ENCODE measurements around the gene KRTAP12-2. TPM values are rescaled to one million over a fixed set of nuclear protein-coding genes. Genes with fewer than 3 reads are reported as not detected.
"Not testable (repeated sequence)": the region's sequence is repeated elsewhere in the genome, so short reads cannot be mapped to it uniquely, and the experiment has no call there.

The KRTAP12-2 gene
- total RNA-seq, 1 donor from 2014 or later, result not detected

DNA sequence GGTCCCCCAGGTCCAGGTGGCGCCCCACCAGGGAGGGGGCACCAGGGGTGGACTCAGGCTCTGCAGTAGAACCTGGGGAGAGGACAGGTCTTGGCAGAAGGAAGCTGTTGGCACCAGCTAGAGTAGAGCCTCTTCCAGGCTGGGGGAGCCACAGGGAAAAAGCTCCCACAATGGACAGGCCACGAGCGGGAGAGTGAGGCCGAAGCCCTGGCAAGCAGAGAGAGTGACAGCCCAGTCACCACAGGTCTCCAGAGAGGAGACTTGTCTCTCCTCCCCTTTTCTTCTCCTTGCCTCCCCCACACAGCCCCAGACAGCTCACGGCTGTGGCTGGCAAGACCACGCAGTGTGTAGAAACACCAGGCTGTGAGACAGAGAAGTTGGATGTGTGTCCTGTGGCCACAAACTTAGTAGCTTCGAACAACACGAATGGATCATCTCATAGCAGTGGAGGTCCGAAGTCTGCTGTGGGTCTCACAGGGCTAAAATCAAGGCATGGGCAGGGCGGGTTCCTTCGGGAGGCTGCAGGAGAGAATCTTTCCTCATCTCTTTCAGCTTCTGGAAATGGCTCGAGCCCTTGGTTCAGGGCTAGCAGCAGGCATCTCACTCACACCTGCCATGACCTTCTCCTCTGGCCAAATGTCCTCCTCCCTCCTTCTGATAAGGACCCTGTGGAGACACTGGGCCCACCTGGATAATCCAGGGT is 15.6 kb downstream of the KRTAP12-2 start:
- intact Hi-C loops (cut with micrococcal nuclease), result no loop called here

DNA sequence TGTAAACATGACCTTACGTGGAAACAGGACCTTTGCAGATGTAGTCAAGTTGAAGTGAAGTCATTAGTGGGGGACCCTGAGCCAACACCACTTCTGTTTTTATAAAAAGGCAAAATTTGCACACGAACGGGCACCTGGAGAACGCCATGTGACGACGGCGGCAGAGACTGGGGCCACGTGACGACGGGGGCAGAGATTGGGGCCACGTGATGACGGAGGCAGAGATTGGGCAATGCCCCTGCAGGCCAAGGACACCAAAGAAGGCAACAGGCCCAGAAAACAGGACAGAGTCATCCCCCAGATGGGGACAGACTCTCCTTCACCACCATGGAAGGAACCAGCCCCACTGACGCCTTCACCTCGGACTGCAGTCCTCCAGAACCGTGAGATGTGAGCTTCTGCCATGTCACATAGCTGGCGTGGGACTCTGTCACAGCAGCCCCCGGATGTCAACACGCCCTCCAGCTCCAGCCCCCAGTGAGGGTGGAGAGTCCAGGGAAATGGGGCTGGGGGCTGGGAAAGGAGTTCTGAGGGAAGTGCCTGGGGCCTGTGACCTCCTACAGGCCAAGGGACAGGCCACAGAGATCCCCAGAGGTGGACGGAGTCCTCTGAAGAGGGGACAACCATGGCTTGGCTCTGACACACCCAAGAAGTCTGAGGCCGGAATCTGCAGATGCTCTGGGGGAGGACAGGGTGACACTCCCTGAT is 16.3 kb downstream of the KRTAP12-2 start:
- intact Hi-C loops (cut with micrococcal nuclease), result no loop called here

DNA sequence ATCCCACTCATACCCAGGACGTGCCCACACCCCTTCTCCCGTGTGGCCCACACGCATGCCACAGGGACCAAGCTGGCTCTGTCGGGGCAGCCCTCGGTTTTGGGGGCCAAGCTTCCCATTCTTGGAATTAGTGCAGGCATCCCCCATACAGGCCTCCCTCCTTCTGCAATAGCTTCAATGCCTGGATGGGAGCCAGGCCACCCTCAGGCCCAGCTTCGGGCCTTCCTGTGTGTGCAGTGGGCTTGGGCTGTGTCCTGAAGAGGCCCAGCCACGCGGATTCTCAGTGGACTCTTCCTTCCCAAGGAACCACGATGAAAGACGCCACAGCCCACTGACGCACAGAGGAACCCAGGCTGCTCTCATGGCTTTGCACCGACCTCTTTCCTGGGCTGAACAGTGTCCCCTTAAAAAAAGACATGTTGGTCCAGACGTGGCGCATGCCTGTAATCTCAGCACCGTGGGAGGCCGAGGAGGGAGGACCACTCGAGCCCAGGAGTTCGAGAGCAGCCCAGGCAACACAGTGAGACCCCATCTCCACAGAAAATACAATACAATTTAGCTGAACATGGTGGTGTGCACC is 17.1 kb downstream of the KRTAP12-2 start:
- intact Hi-C loops (cut with micrococcal nuclease), result no loop called here

DNA sequence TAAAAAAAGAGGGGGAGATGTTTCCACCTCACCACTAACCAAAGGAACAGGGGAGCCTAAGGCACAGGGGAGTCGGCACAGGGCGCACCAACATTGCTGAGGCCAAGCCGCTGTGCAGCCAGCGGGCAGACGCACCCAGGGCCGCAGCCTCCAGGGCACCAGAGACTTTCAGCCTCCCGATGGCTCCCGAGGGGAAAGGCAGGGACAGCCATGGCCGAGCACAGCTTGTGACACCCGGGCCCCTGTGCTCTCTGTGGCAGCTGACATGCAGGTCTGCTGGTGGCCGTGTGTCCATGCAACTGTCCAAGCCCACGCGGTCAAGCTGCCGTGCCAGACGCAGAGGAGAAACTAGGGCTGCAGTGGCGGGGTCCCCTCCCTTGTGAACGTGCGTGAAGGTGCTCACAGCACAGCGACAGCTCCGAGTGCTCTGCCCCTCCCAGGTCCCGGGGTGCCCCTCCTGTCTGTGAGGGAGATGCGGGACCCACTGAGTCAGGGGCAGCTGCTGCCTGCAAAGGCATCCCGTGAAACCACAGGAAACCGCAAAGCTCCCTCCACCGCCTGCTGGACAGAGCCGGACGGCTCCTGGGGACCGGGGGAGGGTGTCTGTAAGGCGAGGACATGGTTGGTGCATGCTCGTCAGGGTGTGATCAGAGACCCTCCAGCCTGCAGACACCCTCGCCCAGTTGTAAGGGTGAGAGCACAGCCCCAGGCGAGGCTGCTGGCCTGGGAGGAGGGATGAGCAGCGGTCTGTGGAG is 18.0 kb downstream of the KRTAP12-2 start:
- intact Hi-C loops (cut with micrococcal nuclease), result no loop called here

DNA sequence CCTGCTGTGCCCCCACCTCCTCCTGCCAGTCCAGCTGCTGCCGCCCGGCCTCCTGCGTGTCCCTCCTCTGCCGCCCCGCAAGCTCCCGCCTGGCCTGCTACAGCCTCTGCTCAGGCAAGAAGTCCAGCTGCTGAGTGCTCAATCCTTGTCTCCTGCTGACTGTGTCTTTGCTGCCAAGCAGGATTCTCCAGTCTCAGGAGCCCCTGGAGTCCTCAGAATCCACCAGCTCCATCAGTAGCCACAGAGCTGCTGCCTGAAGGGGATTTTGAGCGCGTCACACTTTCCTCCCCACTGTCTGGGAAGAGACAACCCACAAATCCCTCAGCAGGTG is 19.5 kb downstream of the KRTAP12-2 start:
- intact Hi-C loops (cut with micrococcal nuclease), result no loop called here

DNA sequence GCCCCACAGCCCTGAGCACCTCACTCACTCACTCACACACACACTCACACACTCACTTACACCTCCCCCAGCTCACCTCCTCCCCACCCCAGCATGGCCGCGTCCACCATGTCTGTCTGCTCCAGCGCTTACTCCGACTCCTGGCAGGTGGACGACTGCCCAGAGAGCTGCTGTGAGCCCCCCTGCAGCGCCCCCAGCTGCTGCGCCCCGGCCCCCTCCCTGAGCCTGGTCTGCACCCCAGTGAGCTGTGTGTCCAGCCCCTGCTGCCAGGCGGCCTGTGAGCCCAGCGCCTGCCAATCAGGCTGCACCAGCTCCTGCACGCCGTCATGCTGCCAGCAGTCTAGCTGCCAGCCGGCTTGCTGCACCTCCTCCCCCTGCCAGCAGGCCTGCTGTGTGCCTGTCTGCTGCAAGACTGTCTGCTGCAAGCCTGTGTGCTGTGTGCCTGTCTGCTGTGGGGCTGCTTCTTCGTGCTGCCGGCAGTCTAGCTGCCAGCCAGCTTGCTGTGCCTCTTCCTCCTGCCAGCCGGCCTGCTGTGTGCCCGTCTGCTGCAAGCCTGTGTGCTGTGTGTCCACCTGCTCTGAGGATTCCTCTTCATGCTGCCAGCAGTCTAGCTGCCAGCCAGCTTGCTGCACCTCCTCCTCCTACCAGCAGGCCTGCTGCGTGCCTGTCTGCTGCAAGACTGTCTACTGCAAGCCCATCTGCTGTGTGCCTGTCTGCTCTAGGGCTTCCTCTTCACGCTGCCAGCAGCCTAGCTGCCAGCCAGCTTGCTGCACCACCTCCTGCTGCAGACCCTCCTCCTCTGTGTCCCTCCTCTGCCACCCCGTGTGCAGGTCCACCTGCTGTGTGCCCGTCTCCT is 20.1 kb downstream of the KRTAP12-2 start, which contains the start of gene KRTAP10-11:
KRTAP10-11 (plus strand) TSS at position 49 of the 856 bp plus-strand sequence; CDS start at position 94, 45 bp downstream.
- intact Hi-C loops (cut with micrococcal nuclease), result not testable (repeated sequence)

DNA sequence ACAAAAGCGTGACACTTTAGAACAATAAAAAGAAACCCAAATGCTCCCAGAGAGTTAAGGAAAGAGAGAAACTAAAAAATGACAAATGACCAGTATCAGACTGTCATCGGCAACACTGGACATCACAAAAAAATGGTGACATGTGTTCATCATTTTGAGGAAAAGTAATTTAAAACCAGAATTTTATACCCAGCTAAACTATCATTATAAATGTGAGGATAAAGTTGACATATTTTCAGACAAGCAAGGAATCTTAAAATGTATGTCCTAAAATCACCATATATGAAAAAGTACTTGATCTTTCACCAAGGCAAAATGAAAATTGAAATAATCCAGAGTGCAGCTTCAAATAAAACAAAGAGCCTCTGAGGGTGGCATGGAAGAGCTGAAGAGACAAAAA is 21.8 kb downstream of the KRTAP12-2 start:
- intact Hi-C loops (cut with micrococcal nuclease), result no loop called here

DNA sequence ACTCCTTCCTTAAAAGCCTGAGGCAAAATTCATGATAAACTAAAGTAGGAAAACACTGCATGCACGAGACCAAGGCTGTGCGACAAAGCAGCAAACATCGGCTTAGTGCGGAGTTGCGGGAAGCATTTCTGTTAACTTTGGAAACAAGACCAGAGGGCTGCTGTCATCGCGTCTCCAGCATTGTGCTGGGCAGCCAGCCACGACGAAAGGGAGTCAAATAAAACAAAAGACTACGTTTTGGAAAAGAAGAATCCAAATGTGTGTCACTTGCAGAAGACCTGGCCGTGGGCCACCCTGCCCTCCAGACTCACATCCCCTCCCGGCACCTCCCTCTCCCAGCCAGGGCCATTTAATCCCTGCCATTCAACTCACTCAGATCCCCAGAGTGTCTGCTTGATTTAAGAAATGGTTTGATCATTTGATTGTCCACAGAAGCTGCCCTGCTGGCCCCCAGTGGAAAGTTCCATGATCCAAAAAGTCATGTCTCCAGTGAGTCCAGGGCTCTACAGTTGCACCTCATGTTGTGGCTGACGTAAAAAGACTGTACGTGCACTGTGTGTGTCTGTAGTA is 22.9 kb downstream of the KRTAP12-2 start:
- intact Hi-C loops (cut with micrococcal nuclease), result no loop called here

DNA sequence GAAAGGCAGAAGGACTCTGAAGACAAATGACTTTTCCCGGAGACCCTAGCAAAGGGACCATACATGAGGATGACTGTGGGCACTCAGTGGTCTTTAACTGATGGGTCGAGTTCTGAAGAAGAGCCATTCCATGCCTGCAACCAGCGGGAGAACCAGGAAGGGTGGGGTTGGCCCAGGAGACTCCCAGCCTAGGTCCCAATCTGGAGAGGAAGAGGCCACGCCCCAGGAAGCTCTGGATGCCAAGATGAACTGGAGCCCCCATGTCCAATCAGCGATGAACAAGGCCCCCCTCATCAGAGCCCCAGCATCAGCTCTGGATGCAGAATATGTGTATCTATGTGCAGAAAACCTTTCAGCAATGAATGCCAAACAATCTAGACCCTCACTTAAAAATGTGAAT is 26.0 kb downstream of the KRTAP12-2 start:
- intact Hi-C loops (cut with micrococcal nuclease), result no loop called here

DNA sequence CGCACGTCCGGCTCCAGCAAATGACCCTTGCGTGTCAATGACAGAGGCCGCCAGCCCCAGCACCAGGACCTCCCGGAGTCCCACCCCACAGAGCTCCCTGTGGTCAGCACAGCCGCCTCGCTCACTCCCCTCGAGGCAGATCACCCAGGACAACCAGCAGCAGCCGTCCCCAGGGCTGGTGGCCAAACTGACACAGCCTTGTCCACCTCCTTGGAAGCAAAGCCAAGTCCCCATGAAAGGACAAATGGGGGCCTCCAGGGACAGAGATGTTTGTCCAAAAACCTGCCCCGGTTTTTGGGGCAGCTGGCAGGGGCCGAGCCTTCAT is 27.4 kb downstream of the KRTAP12-2 start:
- intact Hi-C loops (cut with micrococcal nuclease), result no loop called here

DNA sequence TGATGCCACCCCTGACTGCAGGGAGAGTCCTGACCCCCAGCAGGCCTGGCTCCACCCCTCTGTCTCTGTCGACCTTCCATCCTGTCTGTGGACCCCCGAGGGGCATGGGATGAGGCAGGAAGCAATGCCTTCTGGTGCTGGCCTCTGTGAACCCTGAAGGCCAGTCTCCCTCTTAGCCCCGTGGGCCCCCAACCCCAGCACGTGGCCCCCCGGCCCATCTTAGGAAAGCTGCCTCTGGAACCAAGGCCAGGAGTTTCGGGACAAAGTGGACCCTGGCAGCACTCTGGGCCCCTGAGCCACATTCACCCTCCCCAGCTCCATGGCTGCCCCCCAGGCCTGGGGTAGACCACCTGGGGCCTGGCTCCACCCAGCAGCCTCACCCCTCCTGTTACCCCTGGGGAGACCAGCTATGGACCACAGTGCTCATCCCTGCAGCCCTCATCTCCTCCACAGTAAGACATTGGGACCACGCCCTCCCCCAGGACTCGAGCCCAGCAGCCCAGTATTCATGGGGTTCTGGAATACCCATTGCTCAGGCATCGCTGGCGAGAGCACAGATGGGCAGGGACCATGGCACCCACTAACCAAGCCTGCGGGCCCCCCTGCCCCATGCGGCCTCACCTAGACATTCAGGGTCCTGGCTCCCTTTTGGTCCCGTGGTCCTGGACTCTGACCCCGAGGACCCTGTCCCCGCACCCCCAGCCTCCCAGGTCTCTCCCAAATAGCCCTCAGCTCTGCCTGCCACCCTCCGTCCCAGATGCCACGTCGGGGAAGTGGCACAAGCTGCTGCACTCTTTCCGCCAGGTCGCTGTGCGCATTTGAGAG is 28.0 kb downstream of the KRTAP12-2 start:
- intact Hi-C loops (cut with micrococcal nuclease), result not testable (repeated sequence)

DNA sequence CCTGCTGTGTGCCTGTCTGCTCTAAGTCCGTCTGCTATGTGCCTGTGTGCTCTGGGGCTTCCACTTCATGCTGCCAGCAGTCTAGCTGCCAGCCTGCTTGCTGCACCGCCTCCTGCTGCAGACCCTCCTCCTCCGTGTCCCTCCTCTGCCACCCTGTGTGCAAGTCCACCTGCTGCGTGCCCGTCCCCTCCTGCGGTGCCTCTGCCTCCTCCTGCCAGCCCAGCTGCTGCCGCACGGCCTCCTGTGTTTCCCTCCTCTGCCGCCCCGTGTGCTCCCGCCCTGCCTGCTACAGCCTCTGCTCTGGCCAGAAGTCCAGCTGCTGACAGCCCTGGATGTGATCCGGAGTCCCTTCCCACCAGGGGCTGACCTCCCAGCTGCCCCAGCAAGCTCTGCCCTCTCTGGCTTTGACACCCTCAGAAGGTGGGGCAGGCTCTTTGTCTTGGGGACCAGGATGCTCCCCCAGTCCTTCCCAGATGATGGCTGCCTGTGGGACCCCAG is 28.8 kb downstream of the KRTAP12-2 start:
- intact Hi-C loops (cut with micrococcal nuclease), result not testable (repeated sequence)

DNA sequence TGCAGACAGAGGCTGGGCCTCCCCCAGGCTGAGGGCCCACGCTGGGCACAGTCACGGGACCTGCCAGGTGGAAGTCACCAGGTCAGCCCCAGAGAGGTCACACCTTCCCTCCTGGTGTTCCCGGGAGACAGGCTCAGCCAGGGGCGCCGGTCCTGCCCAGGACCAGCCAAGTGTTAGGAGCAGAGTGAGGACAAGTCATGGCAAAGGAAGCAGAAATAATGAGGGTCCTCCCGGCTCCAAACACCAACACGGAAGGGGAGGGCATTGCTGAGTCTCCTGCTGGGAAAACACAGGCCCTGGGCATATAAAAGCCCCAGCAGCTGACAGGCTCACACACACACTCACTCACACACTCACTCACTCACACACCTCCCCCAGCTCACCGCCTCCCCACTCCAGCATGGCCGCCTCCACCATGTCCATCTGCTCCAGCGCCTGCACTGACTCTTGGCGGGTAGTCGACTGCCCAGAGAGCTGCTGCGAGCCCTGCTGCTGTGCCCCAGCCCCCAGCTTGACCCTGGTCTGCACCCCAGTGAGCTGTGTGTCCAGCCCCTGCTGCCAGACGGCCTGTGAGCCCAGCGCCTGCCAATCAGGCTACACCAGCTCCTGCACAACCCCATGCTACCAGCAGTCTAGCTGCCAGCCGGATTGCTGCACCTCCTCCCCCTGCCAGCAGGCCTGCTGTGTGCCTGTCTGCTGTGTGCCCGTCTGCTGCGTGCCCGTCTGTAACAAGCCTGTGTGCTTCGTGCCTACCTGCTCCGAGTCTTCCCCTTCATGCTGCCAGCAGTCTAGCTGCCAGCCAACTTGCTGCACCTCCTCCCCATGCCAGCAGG is 29.5 kb downstream of the KRTAP12-2 start, which contains the start of gene KRTAP10-10:
KRTAP10-10 (plus strand) TSS at position 339 of the 833 bp plus-strand sequence; CDS start at position 401, 62 bp downstream.
- intact Hi-C loops (cut with micrococcal nuclease), result no loop called here

DNA sequence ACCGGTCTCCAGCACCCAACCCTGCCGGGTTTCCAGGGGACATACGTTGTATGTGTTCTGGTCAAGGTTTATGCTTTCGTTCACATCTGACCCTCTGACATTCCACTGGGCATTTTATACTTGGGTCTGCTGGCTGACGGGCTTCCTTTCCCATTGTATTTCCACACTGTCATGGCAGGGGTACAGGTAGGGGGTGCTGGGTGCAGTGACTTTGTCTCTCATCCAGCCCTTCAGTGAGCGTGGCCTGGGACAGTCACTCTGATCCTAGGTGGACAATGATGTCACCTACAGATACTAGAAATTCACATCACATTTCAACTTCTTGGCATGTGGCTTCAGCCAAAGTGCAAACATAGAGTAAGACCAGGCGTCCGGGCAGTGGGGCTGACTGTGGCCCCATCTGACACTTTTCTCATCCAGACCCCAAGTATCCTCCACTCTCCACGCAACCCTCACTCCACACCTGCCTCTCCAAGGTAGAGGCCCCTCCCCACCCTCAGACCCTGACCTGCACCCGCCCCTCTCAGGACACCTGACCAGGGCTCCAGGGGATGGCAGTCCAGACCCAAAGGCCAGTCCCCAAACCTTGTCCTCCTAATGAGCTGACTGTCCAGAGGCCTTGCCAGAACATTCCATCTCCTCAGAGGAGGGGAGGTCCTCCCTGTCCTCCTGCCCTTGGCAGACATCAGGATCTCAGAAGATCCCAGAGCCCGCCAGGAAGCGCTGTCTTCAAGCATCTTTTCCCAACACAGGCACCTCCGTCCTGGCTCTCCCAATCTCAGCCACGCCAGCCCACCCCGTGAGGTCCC is 30.3 kb downstream of the KRTAP12-2 start:
- intact Hi-C loops (cut with micrococcal nuclease), result no loop called here

DNA sequence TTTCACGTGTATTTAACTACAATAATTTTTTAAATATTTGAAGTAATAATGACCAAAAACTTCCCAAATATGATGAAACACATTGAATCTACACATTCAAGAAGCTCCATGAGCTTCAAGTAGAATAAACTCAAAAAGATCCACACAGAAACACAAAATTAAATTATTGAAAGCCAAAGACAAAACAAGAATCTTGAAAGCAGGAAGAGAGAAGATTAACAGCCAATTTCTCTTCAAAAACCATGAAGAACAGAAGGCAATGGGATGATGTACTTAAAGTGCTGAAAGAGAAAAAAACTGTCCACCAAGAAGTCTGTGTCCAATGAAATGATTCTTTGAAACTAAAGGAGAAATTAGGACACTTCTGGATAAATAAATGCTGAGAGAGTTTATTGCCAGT is 34.7 kb downstream of the KRTAP12-2 start:
- intact Hi-C loops (cut with micrococcal nuclease), result no loop called here

DNA sequence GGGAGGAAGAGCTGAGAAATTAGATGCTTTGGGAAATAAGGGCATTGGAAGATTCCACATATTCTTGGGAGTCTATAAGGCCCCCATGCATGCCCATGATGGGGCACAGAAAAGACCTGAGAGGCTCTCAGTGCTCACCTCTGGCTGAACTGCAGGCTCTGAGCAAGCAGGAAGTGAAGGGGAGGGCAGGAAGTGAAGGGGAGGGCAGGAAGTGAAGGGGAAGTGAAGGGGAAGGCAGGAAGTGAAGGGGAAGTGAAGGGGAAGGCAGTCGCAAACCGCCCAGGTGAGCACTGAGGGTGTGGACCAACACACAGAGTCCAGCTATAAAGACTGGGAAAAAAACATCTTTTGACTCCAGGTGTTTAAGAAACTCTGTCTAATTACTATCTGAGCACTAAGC is 36.3 kb downstream of the KRTAP12-2 start:
- intact Hi-C loops (cut with micrococcal nuclease), result no loop called here

DNA sequence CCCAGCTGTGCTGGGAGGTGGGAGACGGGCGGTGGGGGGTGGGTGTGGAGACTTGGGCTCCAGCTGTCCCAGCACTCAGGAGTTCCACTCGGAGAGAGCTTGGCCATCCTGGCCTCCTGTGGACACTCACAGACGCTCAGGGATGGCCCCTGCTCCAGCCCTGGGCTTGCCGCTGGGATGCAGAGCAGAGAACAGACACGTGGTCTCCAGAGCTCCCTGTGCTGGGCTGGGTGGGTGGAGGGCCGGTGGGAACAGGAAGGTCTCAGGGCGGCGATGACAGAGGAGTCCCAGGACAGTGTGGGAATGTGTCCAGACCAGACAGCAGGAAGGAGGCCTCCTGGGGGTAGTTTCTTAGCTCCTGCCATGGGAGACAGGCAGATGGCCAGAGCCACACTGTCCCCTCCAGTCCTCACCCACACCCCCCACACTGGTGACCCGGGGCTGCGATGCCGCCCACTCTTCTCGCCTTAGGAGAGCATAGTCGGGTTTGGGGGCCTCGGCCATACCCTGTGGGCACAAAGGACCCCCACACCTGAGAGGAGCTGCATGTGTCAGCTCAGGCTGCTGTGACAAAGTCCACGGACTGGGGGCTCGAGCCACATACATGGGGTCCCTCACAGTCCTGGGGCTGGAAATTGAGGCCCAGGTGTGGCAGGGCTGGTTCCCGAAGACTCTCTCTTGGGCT is 37.9 kb downstream of the KRTAP12-2 start:
- intact Hi-C loops (cut with micrococcal nuclease), result no loop called here
